IPS-15b (cell line): ENCODE data around the gene ADGRB3.

ENCODE experiments used
- H3K27me3 ChIP-seq: one replicate; pipeline ENCODE4 v1.6.1; 2013; ENCODE audit warnings: low read length; ENCODE audit not compliant: control insufficient read depth, insufficient read depth
- H3K36me3 ChIP-seq: one replicate; pipeline ENCODE4 v1.6.1; 2013; ENCODE audit warnings: low read length; ENCODE audit not compliant: control insufficient read depth, insufficient read depth
- H3K4me1 ChIP-seq: one replicate; pipeline ENCODE4 v1.6.1; 2013; ENCODE audit warnings: mild to moderate bottlenecking, low read length; ENCODE audit not compliant: control insufficient read depth, insufficient read depth
- H3K4me3 ChIP-seq: one replicate; pipeline ENCODE4 v1.5.1; 2013; ENCODE audit warnings: low read depth, low read length
- H3K9ac ChIP-seq: one replicate; pipeline ENCODE4 v1.6.1; 2013; ENCODE audit warnings: low read depth, mild to moderate bottlenecking, low read length
- H3K9me3 ChIP-seq: one replicate; pipeline ENCODE4 v1.6.1; 2013; ENCODE audit warnings: mild to moderate bottlenecking, low read length; ENCODE audit not compliant: control insufficient read depth, insufficient read depth

The ADGRB3 gene

DNA sequence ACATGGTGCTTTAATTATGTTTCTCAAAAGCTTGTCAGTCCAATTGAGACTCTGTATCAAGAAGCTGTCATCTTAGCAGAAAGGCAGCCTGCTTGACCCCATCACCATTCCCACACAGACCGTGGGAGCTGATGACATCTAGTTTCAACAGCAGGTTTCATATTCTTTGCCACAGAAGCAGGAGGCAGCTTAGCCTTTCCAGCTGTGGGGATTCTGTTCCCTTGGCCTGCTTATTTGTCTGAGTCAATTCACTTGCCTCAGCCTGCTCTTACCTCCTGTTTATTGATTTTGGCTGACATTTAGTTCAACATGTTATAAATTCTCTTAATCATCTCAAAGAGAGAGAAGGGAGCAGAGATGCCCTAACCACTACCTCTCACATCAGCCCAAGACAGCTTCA, 527.7 kb downstream of the ADGRB3 start:
- Histone ChIP-seq H3K27me3 (no peaks in the 10 kb centered on the region), H3K4me3 (no peak overlapping the region), H3K4me1 (peaks cover 11% of the 10 kb centered on the region), H3K36me3 (no peaks in the 10 kb centered on the region), H3K9me3 (no peaks in the 10 kb centered on the region), H3K9ac (no peak overlapping the region)

DNA sequence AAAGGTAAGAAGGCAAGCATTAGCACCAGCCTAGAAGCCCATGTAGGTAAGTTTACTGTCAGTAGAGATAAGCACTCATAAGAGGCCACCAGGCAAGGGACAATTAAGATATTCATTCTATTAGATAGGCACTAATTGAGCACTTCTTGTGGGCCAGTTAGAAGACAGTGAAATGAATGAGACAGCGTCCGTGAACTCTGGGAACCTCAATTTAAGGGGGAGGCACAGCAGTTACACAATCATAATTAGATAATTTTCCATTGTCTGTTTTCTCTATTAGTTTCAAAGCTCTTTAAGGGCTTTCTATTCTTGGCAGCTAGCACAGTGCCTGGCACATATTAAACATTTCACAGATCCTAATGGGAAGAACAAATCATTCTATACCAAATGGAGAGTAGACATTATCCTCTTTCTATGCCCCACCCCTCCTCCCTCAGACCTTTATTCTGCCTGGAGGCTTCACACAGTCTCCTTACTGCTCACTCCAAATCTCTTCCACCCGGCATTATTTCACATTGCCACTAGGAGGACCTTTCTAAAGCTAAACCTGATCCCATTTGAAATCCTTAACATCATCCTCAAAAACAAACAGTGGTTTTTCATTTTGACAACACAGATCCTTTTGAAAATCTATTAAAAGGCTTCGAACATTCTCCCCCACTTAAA, 529.6 kb downstream of the ADGRB3 start:
- Histone ChIP-seq H3K9me3 (no peaks in the 10 kb centered on the region), H3K36me3 (no peaks in the 10 kb centered on the region), H3K4me1 (peaks cover 11% of the 10 kb centered on the region), H3K4me3 (no peak overlapping the region), H3K9ac (no peak overlapping the region), H3K27me3 (no peaks in the 10 kb centered on the region)

DNA sequence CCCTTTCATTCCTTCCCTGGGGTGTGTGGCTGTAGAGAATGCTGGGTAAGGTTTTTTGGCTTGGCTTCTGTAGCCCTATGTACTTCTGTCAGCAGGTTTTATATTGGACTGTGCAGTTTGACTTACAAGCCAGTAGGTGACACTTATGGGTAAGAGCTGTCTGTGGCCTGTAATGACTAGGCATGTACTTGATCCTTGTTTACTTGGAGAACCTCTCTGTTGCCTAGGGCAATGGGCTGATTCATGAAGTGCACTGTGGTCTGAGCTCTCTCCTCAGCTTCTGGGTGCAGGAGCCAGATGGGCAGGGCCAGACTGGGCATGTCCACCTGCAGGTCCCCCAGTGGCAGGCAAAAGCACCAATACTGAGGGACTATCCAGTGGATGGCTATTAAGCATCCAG, 544.6 kb downstream of the ADGRB3 start:
- no peak overlapping the region for H3K4me3 ChIP-seq
- no peaks in the 10 kb centered on the region for H3K36me3 ChIP-seq
- H3K9me3 ChIP-seq, result no peaks in the 10 kb centered on the region
- H3K27me3 ChIP-seq, result no peaks in the 10 kb centered on the region
- no peak overlapping the region for H3K9ac ChIP-seq
- H3K4me1 ChIP-seq, result no peaks in the 10 kb centered on the region

DNA sequence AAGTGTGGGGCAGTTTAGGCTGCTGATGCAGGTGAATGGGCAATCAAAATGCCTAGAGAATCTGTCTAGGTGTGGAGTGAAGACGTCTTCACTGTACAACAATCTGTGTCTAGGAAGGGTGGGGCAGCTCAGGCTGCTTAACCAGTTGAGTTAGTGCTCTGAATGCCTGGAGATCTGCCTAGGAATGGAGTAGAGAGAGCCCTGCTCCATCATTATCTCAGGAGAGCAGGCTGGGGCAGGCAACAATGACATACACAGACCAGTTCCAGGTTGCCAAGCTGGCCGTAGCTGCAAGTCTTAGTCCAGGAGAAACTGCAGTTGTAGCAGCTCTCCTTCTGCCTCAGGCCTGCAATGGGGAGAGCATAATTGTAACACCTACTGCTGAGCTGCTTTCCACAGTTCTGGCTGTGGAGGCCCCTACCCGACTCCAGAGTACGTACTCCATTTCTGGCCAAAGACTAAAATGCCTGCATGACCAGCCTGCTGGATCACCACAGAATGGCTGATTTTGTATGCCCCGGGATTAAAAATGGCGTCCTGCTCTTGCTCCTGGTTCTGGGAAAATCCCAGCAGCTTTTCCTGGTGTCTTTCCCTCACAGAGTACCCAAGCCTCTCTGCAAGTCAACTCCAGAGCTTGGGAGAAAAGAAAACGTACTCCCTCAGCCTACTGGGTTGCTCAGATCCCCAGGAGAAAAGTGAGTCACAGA, 545.4 kb downstream of the ADGRB3 start:
- Histone ChIP-seq H3K4me3 (no peak overlapping the region), H3K36me3 (no peaks in the 10 kb centered on the region), H3K9me3 (no peaks in the 10 kb centered on the region), H3K27me3 (no peaks in the 10 kb centered on the region), H3K9ac (no peak overlapping the region), H3K4me1 (no peaks in the 10 kb centered on the region)

DNA sequence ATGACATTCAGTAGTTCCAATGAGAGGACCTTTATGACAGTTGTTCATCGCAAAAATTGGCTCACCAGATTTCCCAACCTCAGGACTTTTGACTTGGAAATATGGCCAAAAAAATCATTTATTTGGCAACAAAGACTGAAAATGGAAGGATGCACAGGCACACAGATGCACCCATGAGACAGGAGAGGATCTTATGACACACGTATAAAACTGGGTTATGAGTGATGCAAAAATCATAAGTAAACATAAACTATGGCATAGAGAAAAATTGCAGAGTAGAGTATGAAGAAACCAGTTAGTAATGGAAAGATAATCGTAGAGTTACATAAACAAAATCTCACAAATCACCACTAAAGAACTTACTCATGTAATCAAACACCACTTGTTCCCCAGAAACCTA, 546.9 kb downstream of the ADGRB3 start:
- Histone ChIP-seq H3K36me3 (no peaks in the 10 kb centered on the region), H3K4me1 (no peaks in the 10 kb centered on the region), H3K9me3 (no peaks in the 10 kb centered on the region), H3K4me3 (no peak overlapping the region), H3K9ac (no peak overlapping the region), H3K27me3 (no peaks in the 10 kb centered on the region)

DNA sequence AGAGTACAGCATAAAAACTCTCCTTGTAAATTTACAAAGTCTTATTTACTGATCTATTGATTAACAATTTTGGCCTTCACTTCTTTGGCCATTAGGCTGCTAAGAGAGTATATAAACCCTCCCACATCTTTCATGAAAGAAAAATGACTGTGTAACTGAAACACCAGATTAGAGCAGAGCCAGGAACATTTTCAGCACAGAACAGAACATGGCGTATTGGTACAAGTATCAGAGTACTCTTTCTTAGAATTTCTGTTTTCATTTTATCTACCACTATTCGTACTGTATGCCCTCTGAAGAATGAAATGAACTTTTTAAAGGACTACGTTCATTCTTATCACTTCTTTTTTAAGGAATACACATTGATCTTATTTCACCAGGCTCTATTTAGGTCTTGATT, 550.2 kb downstream of the ADGRB3 start:
- Histone ChIP-seq H3K27me3 (no peaks in the 10 kb centered on the region), H3K9ac (no peak overlapping the region), H3K4me1 (no peaks in the 10 kb centered on the region), H3K4me3 (no peak overlapping the region), H3K9me3 (no peaks in the 10 kb centered on the region), H3K36me3 (no peaks in the 10 kb centered on the region)

DNA sequence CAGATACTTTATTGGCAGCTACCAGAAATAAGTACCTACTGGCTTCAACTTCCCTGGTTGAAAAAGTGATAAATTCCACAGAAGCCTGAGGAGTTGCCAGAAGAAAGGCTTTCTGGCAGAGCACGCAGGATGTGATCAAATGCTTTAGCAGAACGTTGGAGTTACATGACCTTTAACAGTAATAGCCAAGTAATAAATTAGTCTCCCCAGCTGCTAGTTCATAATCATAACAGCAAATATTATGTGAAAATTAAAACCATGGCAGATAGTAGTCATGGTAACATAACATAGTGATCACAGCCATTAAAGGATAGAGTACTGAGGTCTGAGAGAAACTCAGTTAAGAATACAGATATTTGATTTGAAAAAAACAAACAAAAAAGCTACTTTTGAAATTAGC, 567.7 kb downstream of the ADGRB3 start:
- Histone ChIP-seq H3K4me1 (no peaks in the 10 kb centered on the region), H3K36me3 (no peaks in the 10 kb centered on the region), H3K9me3 (no peaks in the 10 kb centered on the region), H3K27me3 (no peaks in the 10 kb centered on the region), H3K9ac (no peak overlapping the region), H3K4me3 (no peak overlapping the region)

DNA sequence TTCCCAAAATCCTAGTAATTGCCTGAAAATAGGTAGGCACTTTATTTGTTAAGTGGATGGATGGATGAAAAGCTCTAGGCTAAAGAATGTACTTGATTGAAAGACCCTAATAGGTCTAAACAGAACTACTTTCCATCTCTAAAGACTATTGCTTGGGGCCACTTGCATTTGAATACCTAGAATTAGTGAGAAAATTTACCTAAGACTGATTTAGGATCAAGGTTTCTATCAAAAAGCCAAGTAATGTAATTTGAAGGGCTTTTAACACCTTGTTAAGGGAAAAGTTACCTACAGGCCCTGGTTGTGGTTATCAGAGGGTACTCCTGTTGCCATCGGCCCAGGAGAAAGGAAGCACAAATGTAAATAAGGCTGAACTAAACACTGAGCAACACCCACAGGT, 581.0 kb downstream of the ADGRB3 start:
- H3K4me1 ChIP-seq, result peaks cover 58% of the 10 kb centered on the region
- H3K36me3 ChIP-seq, result no peaks in the 10 kb centered on the region
- peak overlapping the region; percentile 11 for H3K4me3 ChIP-seq
- peak overlapping the region; percentile 61 for H3K9ac ChIP-seq
- H3K9me3 ChIP-seq, result no peaks in the 10 kb centered on the region
- no peaks in the 10 kb centered on the region for H3K27me3 ChIP-seq

DNA sequence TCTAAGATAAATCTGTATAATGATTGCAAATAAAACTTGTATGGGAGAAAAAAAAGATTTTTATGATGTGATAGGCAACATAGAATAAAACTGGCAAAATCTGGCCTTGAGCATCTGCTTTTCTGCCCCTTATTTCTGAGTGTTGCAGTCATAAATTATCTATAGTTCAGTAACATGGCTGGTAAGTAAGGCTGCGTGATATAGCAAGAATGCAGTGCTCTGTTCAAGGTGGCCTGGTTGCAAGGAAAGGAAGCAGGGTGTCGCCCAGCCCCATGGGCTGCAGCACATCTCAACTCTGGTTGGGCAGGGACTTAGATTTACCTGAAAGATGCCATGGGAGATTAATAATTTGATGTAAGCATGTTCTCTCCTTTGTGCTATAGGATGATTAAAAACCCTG, 582.3 kb downstream of the ADGRB3 start:
- no peaks in the 10 kb centered on the region for H3K36me3 ChIP-seq
- no peak overlapping the region for H3K9ac ChIP-seq
- H3K27me3 ChIP-seq, result no peaks in the 10 kb centered on the region
- no peaks in the 10 kb centered on the region for H3K9me3 ChIP-seq
- peaks cover 60% of the 10 kb centered on the region for H3K4me1 ChIP-seq
- H3K4me3 ChIP-seq, result no peak overlapping the region

DNA sequence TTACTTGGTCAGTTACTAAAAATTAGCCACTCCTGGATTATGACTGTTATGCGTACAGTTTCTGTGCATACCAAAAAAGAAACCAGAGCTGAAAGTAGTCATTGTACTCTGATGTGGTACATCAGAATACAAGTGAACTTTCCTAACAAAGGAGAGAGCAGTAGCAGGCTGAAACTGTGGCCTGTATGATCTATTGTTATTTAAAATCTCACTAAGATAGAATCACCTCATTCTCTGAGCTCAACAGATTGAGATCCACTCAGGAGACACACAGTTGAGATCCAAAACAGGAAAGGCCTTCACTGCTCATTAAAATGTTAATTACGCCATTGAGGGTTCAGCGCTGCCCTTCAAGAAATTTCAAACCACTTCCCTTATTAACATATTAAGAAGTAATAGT, 585.3 kb downstream of the ADGRB3 start:
- Histone ChIP-seq H3K9me3 (no peaks in the 10 kb centered on the region), H3K27me3 (no peaks in the 10 kb centered on the region), H3K4me3 (peak overlapping the region; percentile 12), H3K4me1 (peaks cover 50% of the 10 kb centered on the region), H3K9ac (no peak overlapping the region), H3K36me3 (no peaks in the 10 kb centered on the region)

DNA sequence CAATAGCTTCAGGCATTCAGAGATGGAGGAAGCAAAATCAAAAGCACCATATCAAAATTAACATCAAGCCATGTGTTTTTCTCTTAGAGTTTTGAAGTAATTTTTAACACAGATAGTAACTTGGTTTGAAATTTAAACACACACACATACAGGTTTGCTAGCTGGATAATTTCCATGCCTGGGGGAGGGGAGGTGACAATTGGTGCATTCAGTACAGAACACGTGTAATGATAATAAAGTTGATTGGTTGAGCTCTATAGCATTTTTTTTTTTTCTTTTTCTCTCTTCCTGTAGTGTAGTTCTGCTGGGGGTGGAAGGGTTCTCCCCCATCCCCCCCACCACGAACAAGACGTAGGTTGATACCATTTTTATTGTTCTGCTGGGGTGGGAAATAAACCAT, 596.9 kb downstream of the ADGRB3 start:
- Histone ChIP-seq H3K9ac (no peak overlapping the region), H3K4me3 (peak overlapping the region; percentile 38), H3K36me3 (no peaks in the 10 kb centered on the region), H3K4me1 (peaks cover 3% of the 10 kb centered on the region), H3K9me3 (no peaks in the 10 kb centered on the region), H3K27me3 (no peaks in the 10 kb centered on the region)

DNA sequence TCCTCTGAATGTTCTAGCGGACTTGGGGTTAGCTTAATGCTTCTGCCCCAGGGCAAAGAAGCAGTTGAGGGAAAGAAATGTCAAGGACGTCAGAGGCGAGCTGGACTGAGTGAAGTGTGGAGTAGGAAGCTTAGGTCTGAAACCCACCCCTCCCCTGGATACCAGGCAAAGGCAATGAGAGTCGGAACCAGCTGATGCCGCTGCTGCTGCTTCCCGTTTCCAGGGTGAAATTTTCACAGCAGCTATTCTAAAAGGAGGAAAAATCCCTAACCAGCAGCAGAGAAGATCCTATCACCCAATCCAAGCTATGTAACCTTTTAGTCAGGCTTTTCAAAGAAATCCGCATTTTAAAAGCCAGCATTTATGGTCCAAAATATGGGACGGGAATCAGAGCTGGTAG, 597.4 kb downstream of the ADGRB3 start:
- H3K4me3 ChIP-seq, result peak overlapping the region; percentile 38
- peaks cover 3% of the 10 kb centered on the region for H3K4me1 ChIP-seq
- no peaks in the 10 kb centered on the region for H3K36me3 ChIP-seq
- no peak overlapping the region for H3K9ac ChIP-seq
- H3K9me3 ChIP-seq, result no peaks in the 10 kb centered on the region
- H3K27me3 ChIP-seq, result no peaks in the 10 kb centered on the region
